MCF 10A (cell line): Measurements from ENCODE around the gene CLCA4. TPM values are rescaled to one million over a fixed set of nuclear protein-coding genes. Genes with fewer than 3 reads are reported as not detected.

Source experiments
- BruUV-seq: library from RNA; stranded (reverse); fragments of 400-500 nt; replicated peaks from 2 replicates; lab custom pipeline; 2021; lab: Mats Ljungman, UMichigan
- CTCF ChIA-PET: fragments of 300-600 bp; sonication (Branson Sonifier 250); formaldehyde crosslinking; extraction: SDS; loops from one replicate; lab custom pipeline; 2021; ENCODE audit warnings: antibody characterized with exemption, inconsistent platforms; lab: Yijun Ruan, JAX
- POLR2A ChIA-PET: fragments of 300-600, 350-650 bp; sonication (Branson Sonifier 250); formaldehyde crosslinking; extraction: SDS; loops from one replicate; lab custom pipeline; 2020; ENCODE audit warnings: antibody characterized with exemption, inconsistent platforms; lab: Yijun Ruan, JAX
- DNase-seq: peaks from one replicate; pipeline ENCODE4 v3.0.0-alpha.2; 2018; ENCODE audit not compliant: unreplicated experiment
- H3K27ac Mint-ChIP-seq: one replicate; pipeline ENCODE4 v1.8.0; 2022; ENCODE audit warnings: mild to moderate bottlenecking, low read depth, mixed read lengths; ENCODE audit not compliant: unreplicated experiment
- H3K27me3 Mint-ChIP-seq: one replicate; pipeline ENCODE4 v1.8.0; 2022; ENCODE audit warnings: mixed read lengths; ENCODE audit not compliant: insufficient read depth, unreplicated experiment
- H3K36me3 Mint-ChIP-seq: one replicate; pipeline ENCODE4 v1.8.0; 2022; ENCODE audit warnings: mild to moderate bottlenecking, moderate library complexity, mixed read lengths; ENCODE audit not compliant: insufficient read depth, unreplicated experiment
- H3K4me1 Mint-ChIP-seq: one replicate; pipeline ENCODE4 v1.8.0; 2022; ENCODE audit warnings: mixed read lengths; ENCODE audit not compliant: insufficient read depth, unreplicated experiment
- H3K4me3 Mint-ChIP-seq: one replicate; pipeline ENCODE4 v1.8.0; 2022; ENCODE audit warnings: mild to moderate bottlenecking, moderate library complexity, mixed read lengths; ENCODE audit not compliant: unreplicated experiment
- H3K9me3 Mint-ChIP-seq: one replicate; pipeline ENCODE4 v1.8.0; 2022; ENCODE audit warnings: mixed read lengths; ENCODE audit not compliant: unreplicated experiment
- intact Hi-C: fragments of 100-400 bp; cut with micrococcal nuclease; formaldehyde crosslinking; loops from 2 replicates; pipeline ENCODE4 v1.14.1; 2022
- total RNA-seq: library from RNA; stranded (reverse); gene quantifications from 2 replicates; pipeline ENCODE4 v1.2.3, GENCODE V29; 2022
- TF ChIP-seq, protein P1 (sequence below): fragments of 200-600 bp; IDR thresholded peaks from one replicate; pipeline ENCODE4 v1.8.0; 2022; ENCODE audit warnings: antibody characterized with exemption, mild to moderate bottlenecking; ENCODE audit not compliant: unreplicated experiment

The CLCA4 gene
- total RNA-seq, 1 experiment from 2014 or later = not detected

DNA sequence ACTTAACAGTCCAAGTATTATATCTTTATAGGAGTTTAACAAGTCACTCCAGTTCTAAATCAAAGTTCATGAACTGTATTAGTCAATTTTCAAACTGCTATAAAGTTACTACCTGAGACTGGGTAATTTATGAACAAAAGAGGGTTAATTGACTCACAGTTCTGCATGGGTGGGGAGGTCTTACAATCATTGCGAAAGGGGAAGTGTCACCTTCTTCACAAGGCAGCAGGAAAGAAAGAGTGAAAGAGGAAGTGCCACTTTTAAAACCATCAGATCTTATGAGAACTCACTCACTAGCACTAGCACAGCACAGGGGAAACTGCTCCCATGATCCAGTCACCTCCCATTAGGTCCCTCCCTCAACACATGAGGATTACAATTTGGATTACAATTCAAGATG lies 70.0 kb downstream of the CLCA4 start:
- no TSS peak for BruUV-seq
- Mint-ChIP-seq H3K4me1 (no peaks in the 10 kb centered on the region), H3K27me3 (no peaks in the 10 kb centered on the region), H3K36me3 (no peaks in the 10 kb centered on the region), H3K9me3 (peaks cover 8% of the 10 kb centered on the region), H3K27ac (no peak overlapping the region), H3K4me3 (no peak overlapping the region)
- POLR2A ChIA-PET = no interaction called here
- CTCF ChIA-PET = no interaction called here
- TF ChIP-seq, protein P1, sequence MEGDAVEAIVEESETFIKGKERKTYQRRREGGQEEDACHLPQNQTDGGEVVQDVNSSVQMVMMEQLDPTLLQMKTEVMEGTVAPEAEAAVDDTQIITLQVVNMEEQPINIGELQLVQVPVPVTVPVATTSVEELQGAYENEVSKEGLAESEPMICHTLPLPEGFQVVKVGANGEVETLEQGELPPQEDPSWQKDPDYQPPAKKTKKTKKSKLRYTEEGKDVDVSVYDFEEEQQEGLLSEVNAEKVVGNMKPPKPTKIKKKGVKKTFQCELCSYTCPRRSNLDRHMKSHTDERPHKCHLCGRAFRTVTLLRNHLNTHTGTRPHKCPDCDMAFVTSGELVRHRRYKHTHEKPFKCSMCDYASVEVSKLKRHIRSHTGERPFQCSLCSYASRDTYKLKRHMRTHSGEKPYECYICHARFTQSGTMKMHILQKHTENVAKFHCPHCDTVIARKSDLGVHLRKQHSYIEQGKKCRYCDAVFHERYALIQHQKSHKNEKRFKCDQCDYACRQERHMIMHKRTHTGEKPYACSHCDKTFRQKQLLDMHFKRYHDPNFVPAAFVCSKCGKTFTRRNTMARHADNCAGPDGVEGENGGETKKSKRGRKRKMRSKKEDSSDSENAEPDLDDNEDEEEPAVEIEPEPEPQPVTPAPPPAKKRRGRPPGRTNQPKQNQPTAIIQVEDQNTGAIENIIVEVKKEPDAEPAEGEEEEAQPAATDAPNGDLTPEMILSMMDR = no peak
- peak; percentile 17 for DNase-seq
- intact Hi-C loops = no loop called here

DNA sequence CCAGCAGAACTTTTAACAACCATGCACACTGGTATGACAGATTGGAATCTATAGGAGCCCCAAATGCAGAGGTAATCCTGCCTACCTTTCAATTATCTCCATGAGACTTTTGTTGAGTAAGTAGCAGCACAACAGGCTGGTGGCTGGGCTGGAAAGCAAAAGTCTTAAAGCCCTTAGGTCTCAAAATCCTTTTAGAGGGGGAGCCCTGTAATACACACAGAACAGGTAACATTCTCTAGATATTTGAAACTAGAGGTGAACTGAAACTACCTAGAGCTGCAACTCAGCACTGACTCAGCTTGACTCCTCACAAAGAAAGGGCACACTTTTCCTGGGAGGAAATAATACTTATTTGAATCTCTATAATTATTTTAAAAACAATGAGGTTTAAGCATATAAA lies 71.5 kb downstream of the CLCA4 start:
- Mint-ChIP-seq H3K36me3 (no peaks in the 10 kb centered on the region), H3K9me3 (peaks cover under 1% of the 10 kb centered on the region), H3K4me3 (no peak overlapping the region), H3K4me1 (no peaks in the 10 kb centered on the region), H3K27ac (no peak overlapping the region), H3K27me3 (no peaks in the 10 kb centered on the region)
- ChIA-PET CTCF (no interaction called here), POLR2A (no interaction called here)
- TF ChIP-seq, protein P1 = no peak
- DNase-seq = no peak
- BruUV-seq = no TSS peak
- intact Hi-C loops = no loop called here

DNA sequence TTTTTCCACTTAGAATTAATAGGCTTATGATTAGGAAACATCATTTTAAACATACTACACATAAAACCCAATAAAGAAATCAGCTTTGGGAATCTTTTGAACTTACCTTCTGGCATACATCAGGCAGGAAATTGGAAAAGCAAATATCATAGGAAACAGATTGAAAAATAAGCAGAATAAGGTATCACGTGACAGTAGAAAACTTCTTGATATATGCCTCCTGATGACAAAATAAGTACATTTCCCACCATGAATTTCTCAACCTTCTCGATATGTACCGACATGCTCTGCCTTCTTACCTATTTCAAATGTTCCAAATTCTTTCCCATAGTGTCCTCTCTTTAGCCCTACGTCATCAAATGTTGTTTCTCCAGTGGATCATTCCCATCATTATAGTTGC lies 72.4 kb downstream of the CLCA4 start:
- TF ChIP-seq, protein P1 = no peak
- ChIA-PET CTCF (no interaction called here), POLR2A (no interaction called here)
- intact Hi-C loops = no loop called here
- Mint-ChIP-seq H3K4me1 (no peaks in the 10 kb centered on the region), H3K27ac (no peak overlapping the region), H3K4me3 (no peak overlapping the region), H3K27me3 (no peaks in the 10 kb centered on the region), H3K9me3 (no peaks in the 10 kb centered on the region), H3K36me3 (no peaks in the 10 kb centered on the region)
- no TSS peak for BruUV-seq
- DNase-seq = no peak

GRCh38 chr1:86621286-86621685 lies 74.4 kb downstream of the CLCA4 start:
- Mint-ChIP-seq H3K36me3 (no peaks in the 10 kb centered on the region), H3K27me3 (no peaks in the 10 kb centered on the region), H3K9me3 (no peaks in the 10 kb centered on the region), H3K4me3 (no peak overlapping the region), H3K27ac (no peak overlapping the region), H3K4me1 (no peaks in the 10 kb centered on the region)
- ChIA-PET POLR2A (interaction anchor here (0.7 kb wide), 1 partner anchor 1237 kb away, joined by 3 read pairs; no protein-coding TSS in a partner anchor), CTCF (interaction anchor here (0.5 to 1.4 kb wide), 2 partner anchors 11 to 103 kb away, joined by 4 read pairs; no protein-coding TSS in a partner anchor)
- intact Hi-C loops = no loop called here
- TF ChIP-seq, protein P1 = no peak
- peak; percentile 6 for DNase-seq
- BruUV-seq = no TSS peak

Other genes starting within 250 kb of the CLCA4 start
- gene ODF2L, start 150.8 kb upstream of the CLCA4 start, total RNA-seq = 35.5 and 39.0 TPM in 2 replicates
- 87.8 and 113 TPM in 2 replicates for gene CLCA2, start 122.9 kb upstream of the CLCA4 start, total RNA-seq
- not detected in 2 replicates for gene CLCA1, start 78.2 kb upstream of the CLCA4 start, total RNA-seq
- 108 and 123 TPM in 2 replicates for gene SH3GLB1, start 157.5 kb downstream of the CLCA4 start, total RNA-seq